ENCODE data around the gene NT5E.

The NT5E gene

DNA sequence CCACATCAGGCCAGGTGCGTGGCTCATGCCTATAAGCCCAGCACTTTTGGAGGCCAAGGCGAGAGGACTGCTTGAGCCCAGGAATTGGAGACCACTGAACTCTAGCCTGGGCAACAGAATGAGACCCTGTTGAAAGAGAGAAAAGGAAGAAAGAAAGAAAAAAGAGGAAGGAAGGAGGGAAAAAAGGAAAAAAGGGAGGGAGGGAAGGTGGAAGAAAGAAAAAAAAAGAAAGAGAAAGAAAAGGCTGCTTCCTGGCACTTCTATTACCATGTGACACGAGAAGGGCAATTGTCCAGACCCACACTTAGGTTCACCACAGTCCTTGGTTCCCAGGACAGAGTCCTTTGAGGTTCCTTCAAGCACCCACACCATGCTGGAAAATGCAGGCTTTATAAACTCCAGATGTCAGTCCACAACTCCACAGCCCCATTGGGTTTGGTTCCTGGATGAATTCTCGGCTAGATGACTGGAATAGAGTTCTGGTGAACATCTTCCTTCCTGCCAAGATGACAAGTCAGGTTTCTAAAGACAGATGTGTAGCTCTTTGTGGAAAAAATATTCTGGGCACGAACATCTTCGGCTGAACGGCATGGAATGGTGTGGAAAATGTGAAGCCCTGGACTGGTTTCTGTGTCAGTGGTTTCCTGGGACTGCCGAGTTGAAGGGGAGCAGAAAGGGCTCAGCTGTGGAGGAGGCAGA, 32.5 kb downstream of the NT5E start:
- TF ChIP-seq, protein P1, sequence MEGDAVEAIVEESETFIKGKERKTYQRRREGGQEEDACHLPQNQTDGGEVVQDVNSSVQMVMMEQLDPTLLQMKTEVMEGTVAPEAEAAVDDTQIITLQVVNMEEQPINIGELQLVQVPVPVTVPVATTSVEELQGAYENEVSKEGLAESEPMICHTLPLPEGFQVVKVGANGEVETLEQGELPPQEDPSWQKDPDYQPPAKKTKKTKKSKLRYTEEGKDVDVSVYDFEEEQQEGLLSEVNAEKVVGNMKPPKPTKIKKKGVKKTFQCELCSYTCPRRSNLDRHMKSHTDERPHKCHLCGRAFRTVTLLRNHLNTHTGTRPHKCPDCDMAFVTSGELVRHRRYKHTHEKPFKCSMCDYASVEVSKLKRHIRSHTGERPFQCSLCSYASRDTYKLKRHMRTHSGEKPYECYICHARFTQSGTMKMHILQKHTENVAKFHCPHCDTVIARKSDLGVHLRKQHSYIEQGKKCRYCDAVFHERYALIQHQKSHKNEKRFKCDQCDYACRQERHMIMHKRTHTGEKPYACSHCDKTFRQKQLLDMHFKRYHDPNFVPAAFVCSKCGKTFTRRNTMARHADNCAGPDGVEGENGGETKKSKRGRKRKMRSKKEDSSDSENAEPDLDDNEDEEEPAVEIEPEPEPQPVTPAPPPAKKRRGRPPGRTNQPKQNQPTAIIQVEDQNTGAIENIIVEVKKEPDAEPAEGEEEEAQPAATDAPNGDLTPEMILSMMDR (conservative IDR thresholded peaks at IDR 0.05): no peak
- no peak overlapping the region for H3K27ac ChIP-seq

DNA sequence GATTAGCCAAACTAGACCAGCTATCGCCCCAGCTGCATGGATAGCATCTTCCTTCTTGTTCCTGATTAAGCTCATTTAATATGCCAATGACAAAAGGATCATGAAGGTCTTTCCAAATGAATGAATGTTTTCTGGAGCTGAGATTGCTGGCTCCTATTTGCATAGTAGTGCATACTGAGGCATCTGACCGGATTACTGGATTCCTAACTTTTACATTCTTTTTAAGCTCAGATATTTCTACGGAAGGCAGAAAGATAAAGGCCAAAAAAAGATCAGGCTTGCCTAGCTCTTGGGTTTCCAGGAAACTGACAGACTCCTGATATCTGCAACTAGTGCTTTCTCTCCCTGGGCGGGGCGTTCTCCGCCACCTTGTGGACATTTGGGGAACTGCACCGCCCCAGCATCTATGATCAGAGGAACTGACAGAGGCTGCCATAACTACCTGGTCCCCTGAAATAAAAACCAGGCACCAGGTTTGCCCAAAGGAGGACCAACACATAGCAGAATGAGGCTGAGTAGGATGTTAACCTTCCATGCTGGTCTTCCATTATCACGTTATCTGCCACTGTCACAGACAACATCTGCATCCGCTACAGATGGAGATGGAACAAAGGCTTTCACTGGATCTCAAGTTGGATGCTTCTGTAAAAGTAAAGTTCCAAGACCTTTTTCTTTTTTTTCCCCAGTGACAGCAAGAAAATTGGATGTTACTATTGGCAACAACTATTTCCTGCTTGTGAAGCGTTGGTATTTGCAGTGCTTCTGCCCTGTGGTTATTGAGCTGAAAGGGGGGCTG, 33.2 kb downstream of the NT5E start:
- H3K27ac ChIP-seq: no peak overlapping the region
- TF ChIP-seq, protein P1 (conservative IDR thresholded peaks at IDR 0.05): peak; percentile 98

DNA sequence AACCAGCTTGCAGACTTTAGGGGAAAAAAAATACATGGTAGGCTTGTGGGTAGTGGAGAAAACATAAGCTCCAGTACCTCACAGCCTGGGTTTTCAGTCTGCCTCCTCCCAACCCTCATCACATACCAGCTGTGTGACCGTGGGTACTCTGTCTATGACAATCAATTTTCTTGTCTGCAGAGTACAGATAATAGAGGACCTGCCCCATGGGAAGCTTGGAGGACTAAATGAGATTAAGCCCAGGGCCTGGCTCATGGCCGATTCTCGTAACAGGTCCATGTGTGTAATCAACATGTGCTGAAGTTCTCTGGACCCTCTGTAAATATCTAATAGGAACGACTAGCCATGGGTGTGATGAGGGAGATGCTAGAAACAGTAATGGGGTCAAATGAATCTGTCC, 34.0 kb downstream of the NT5E start:
- no peak overlapping the region for H3K27ac ChIP-seq
- TF ChIP-seq, protein P1 (conservative IDR thresholded peaks at IDR 0.05): no peak

DNA sequence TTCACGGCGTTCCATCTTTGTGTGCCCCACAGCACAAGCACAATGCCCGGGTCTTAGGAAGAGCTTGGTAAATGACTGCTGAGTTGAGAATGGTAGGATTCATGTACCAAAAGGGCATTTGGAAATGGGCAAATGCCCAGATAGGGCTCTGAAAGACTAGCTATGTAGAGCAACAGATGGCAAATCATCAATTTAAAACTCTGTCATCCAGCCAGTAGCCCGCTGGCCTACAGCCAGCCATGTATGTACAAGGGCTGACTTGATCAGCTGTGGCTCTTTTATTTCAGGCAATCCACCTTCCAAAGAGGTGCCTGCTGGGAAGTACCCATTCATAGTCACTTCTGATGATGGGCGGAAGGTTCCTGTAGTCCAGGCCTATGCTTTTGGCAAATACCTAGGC, 35.1 kb downstream of the NT5E start:
- TF ChIP-seq, protein P1 (conservative IDR thresholded peaks at IDR 0.05): no peak
- no peak overlapping the region for H3K27ac ChIP-seq

DNA sequence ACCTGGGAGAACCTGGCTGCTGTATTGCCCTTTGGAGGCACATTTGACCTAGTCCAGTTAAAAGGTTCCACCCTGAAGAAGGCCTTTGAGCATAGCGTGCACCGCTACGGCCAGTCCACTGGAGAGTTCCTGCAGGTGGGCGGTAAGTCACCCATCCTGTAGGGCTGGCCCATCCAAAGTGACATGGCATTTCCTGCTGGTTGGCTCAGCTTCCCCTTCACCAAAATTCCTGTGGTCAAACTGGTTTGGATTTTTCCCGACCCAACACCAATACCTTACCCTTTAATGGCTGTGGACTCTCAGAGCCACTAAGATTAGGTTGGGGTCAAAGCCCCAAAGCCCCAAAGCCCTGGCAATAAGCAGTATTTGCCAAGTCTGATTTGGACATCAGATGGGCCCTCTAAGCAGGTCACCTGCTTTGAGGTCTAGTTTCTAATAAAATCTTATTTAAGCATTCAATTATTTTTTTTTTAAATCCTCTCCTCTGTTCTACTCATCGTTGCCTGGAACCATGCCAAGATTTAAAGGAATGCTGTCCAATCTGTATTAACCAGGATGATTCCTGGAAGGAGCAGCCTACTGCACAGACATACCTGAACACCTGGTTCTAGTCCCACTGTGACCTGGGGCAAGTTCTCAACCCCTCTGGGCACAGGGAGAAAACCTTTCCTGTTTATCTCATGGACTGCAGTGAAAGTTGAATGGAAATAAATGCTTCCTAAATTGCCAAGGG, 40.8 kb downstream of the NT5E start:
- H3K27ac ChIP-seq: no peak overlapping the region
- TF ChIP-seq, protein P1 (conservative IDR thresholded peaks at IDR 0.05): no peak

DNA sequence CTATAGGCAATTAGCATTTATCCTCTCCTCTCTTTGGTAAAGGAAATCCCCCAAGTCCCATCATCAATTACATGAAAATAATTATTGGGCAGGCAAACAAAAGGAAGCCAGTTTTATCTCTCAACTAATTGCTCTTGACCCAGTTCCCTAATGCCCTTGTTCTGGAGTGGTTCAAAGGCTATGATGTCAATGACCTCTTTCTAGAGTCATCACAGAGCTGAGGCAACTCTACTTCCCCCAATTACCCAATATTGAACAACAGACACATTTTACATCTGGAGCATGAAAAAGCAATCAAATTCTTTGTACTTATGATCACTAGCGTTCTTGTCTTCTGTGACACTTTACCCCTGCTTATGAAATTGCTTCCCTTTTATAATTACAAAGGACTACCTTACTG, 43.5 kb downstream of the NT5E start:
- H3K27ac ChIP-seq: no peak overlapping the region
- TF ChIP-seq, protein P1 (conservative IDR thresholded peaks at IDR 0.05): no peak

Measured in VCaP (cell line).